Measurements from ENCODE around the gene GOLIM4. TPM values are rescaled to one million over a fixed set of nuclear protein-coding genes. Genes with fewer than 3 reads are reported as not detected.

GOLIM4 gene
- polyA plus RNA-seq, 1 donor from 2014 or later: 3.2 TPM

GRCh38 chr3:168081171-168081771 is 14.5 kb downstream of the GOLIM4 start:
- H3K9me2 ChIP-seq (ENCODE audit: insufficient read depth, low read length): no peaks in the 10 kb centered on the region
- H3F3A ChIP-seq (ENCODE audit: insufficient read depth, low read length, poor library complexity, severe bottlenecking): no peaks in the 10 kb centered on the region
- no peaks in the 10 kb centered on the region for H3K27me3 ChIP-seq (ENCODE audit: insufficient read depth, low read depth, low read length)

GRCh38 chr3:168080499-168081170 is 15.1 kb downstream of the GOLIM4 start:
- Histone ChIP-seq H3K9ac (ENCODE audit: low read length) (no peak overlapping the region), H3K27me3 (ENCODE audit: insufficient read depth, low read depth, low read length) (no peaks in the 10 kb centered on the region), H3K36me3 (ENCODE audit: insufficient read depth, low read length) (no peaks in the 10 kb centered on the region), H3K79me2 (replicated peaks; ENCODE audit: insufficient read depth, low read length) (no peaks in the 10 kb centered on the region), H2AFZ (ENCODE audit: low read depth, low read length) (no peak overlapping the region), H4K20me1 (ENCODE audit: insufficient read depth) (no peaks in the 10 kb centered on the region), H3K9me3 (ENCODE audit: low read length) (no peaks in the 10 kb centered on the region), H3K9me2 (ENCODE audit: insufficient read depth, low read length) (no peaks in the 10 kb centered on the region), H3K27ac (ENCODE audit: low read length) (no peak overlapping the region), H3K4me2 (ENCODE audit: low read length) (no peak overlapping the region), H3K4me3 (ENCODE audit: low read length) (no peak overlapping the region), H3F3A (ENCODE audit: insufficient read depth, low read length, poor library complexity, severe bottlenecking) (no peaks in the 10 kb centered on the region)
- TF ChIP-seq POLR2AphosphoS5 (IDR thresholded peaks at IDR 0.05) (peak; percentile 58), SMC3 (conservative IDR thresholded peaks at IDR 0.05; ENCODE audit: poor library complexity) (no peak), EP300 (conservative IDR thresholded peaks at IDR 0.05; ENCODE audit: poor library complexity, severe bottlenecking) (peak; percentile 43), MXI1 (conservative IDR thresholded peaks at IDR 0.05; ENCODE audit: poor library complexity, severe bottlenecking) (peak; percentile 13)

More at GRCh38 chr3:168081171-168081771, 14.5 kb downstream of the GOLIM4 start:
- Histone ChIP-seq H3K27ac (ENCODE audit: low read length) (no peak overlapping the region), H3K9ac (ENCODE audit: low read length) (no peak overlapping the region), H3K9me3 (ENCODE audit: low read length) (no peaks in the 10 kb centered on the region), H3K79me2 (replicated peaks; ENCODE audit: insufficient read depth, low read length) (no peaks in the 10 kb centered on the region), H4K20me1 (ENCODE audit: insufficient read depth) (no peaks in the 10 kb centered on the region), H2AFZ (ENCODE audit: low read depth, low read length) (no peak overlapping the region), H3K4me2 (ENCODE audit: low read length) (no peak overlapping the region), H3K36me3 (ENCODE audit: insufficient read depth, low read length) (no peaks in the 10 kb centered on the region), H3K4me3 (ENCODE audit: low read length) (peak overlapping the region; percentile 10)
- no peak for TF ChIP-seq MXI1 (conservative IDR thresholded peaks at IDR 0.05; ENCODE audit: poor library complexity, severe bottlenecking)

GRCh38 chr3:168080022-168080421 is 15.7 kb downstream of the GOLIM4 start:
- Histone ChIP-seq H3K27ac (ENCODE audit: low read length) (no peak overlapping the region), H3K4me2 (ENCODE audit: low read length) (no peak overlapping the region), H4K20me1 (ENCODE audit: insufficient read depth) (no peaks in the 10 kb centered on the region), H2AFZ (ENCODE audit: low read depth, low read length) (no peak overlapping the region), H3F3A (ENCODE audit: insufficient read depth, low read length, poor library complexity, severe bottlenecking) (no peaks in the 10 kb centered on the region), H3K9ac (ENCODE audit: low read length) (no peak overlapping the region), H3K4me3 (ENCODE audit: low read length) (no peak overlapping the region), H3K79me2 (replicated peaks; ENCODE audit: insufficient read depth, low read length) (no peaks in the 10 kb centered on the region), H3K9me2 (ENCODE audit: insufficient read depth, low read length) (no peaks in the 10 kb centered on the region), H3K27me3 (ENCODE audit: insufficient read depth, low read depth, low read length) (no peaks in the 10 kb centered on the region), H3K36me3 (ENCODE audit: insufficient read depth, low read length) (no peaks in the 10 kb centered on the region), H3K9me3 (ENCODE audit: low read length) (no peaks in the 10 kb centered on the region)
- no peak for TF ChIP-seq CTCF (IDR thresholded peaks at IDR 0.05; ENCODE audit: poor library complexity, severe bottlenecking)
- no peak for TF ChIP-seq RAD21 (conservative IDR thresholded peaks at IDR 0.05)
- TF ChIP-seq EZH2 (IDR thresholded peaks at IDR 0.05; ENCODE audit: borderline replicate concordance, insufficient read depth, low read length, poor library complexity, severe bottlenecking): no peak
- TF ChIP-seq POLR2AphosphoS5 (IDR thresholded peaks at IDR 0.05): no peak
- no peak for TF ChIP-seq REST (IDR thresholded peaks at IDR 0.05; ENCODE audit: borderline replicate concordance)
- no peak for TF ChIP-seq EP300 (conservative IDR thresholded peaks at IDR 0.05; ENCODE audit: poor library complexity, severe bottlenecking)
- TF ChIP-seq MXI1 (conservative IDR thresholded peaks at IDR 0.05; ENCODE audit: poor library complexity, severe bottlenecking): no peak
- TF ChIP-seq TAF1 (IDR thresholded peaks at IDR 0.05; ENCODE audit: low read depth): no peak
- no peak for TF ChIP-seq SMC3 (conservative IDR thresholded peaks at IDR 0.05; ENCODE audit: poor library complexity)

All from neural cell (in vitro differentiated cells).